ENCODE results near the gene COLQ.
"Not testable (repeated sequence)": the region's sequence is repeated elsewhere in the genome, so short reads cannot be mapped to it uniquely, and the experiment has no call there.

The COLQ gene

DNA sequence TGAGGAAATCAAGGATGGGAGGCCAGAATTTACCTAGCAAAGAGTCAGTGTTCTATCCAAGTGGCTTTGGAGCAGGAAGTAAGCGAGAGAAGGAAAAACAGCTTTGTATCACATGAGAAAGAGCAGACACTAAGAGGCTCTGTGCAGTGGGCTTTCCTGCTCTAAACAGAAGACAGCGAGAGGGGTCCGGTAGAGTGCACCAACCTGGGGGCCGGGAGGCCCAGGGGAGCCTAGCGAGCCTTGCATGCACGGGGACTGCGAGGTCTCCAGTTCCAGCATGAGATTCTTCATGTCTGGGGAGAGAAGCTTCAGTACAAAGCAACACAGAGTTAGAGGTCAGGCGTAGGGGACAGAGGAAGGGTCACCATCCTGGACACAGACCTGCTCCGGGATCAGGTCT lies 33.5 kb downstream of the COLQ start:
- no peaks in the 10 kb centered on the region for H3K4me1 ChIP-seq (ENCODE audit: insufficient read depth, low read length)
- no peaks in the 10 kb centered on the region for H3K27me3 ChIP-seq (ENCODE audit: insufficient read depth, low read length)
- H3K4me3 ChIP-seq (ENCODE audit: low read length): no peak overlapping the region
- H3K36me3 ChIP-seq (ENCODE audit: insufficient read depth, low read depth, low read length): no peaks in the 10 kb centered on the region
- H3K9me3 ChIP-seq (ENCODE audit: insufficient read depth, low read depth, low read length): no peaks in the 10 kb centered on the region
- H3K27ac ChIP-seq (ENCODE audit: low read length): no peak overlapping the region
- no peak overlapping the region for H3K9ac ChIP-seq (ENCODE audit: low read depth, low read length)

DNA sequence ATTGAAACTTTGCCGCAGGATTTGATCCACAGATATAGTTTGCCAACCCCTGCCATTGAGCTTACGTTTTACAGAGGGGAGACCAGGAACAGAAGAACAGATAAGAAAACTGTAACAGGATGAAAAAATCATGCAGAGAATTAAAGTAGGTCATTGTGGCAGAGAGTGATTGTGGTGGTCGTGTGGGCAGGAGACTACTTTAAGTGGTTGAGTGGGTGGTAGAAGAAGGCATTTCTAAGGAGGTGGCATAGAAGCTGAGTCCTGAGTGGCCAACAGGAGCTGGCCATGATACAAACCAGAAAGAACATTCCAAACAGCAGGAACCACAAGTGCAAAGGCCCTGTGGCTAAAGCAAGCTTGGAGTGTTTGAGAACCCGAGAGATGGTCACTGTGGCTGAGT lies 34.5 kb downstream of the COLQ start:
- no peak overlapping the region for H3K9ac ChIP-seq (ENCODE audit: low read depth, low read length)
- H3K4me1 ChIP-seq (ENCODE audit: insufficient read depth, low read length): no peaks in the 10 kb centered on the region
- no peaks in the 10 kb centered on the region for H3K36me3 ChIP-seq (ENCODE audit: insufficient read depth, low read depth, low read length)
- no peak overlapping the region for H3K4me3 ChIP-seq (ENCODE audit: low read length)
- no peaks in the 10 kb centered on the region for H3K9me3 ChIP-seq (ENCODE audit: insufficient read depth, low read depth, low read length)
- H3K27me3 ChIP-seq (ENCODE audit: insufficient read depth, low read length): no peaks in the 10 kb centered on the region
- H3K27ac ChIP-seq (ENCODE audit: low read length): no peak overlapping the region

DNA sequence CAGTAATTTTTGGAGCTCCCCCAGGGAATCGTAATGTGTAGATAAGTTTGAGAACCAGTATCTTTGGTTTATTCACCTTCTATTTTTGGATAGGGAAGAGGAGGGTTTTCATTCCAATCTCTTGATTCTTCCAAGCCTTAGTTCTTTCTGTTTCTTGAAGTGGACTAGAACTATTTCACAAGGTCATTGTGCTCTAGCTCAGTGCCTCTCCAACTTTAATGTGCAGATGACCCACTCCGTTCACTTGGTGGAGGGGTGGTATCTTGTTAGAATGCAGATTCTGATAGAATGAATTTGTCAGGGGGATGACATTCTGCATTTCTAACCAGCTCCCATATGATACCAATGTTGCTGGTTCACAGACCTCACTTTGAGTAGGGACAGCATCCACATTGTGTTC lies 35.5 kb downstream of the COLQ start:
- Histone ChIP-seq H3K27ac (ENCODE audit: low read length) (no peak overlapping the region), H3K4me1 (ENCODE audit: insufficient read depth, low read length) (no peaks in the 10 kb centered on the region), H3K36me3 (ENCODE audit: insufficient read depth, low read depth, low read length) (no peaks in the 10 kb centered on the region), H3K27me3 (ENCODE audit: insufficient read depth, low read length) (no peaks in the 10 kb centered on the region), H3K9me3 (ENCODE audit: insufficient read depth, low read depth, low read length) (no peaks in the 10 kb centered on the region), H3K4me3 (ENCODE audit: low read length) (no peak overlapping the region), H3K9ac (ENCODE audit: low read depth, low read length) (no peak overlapping the region)

DNA sequence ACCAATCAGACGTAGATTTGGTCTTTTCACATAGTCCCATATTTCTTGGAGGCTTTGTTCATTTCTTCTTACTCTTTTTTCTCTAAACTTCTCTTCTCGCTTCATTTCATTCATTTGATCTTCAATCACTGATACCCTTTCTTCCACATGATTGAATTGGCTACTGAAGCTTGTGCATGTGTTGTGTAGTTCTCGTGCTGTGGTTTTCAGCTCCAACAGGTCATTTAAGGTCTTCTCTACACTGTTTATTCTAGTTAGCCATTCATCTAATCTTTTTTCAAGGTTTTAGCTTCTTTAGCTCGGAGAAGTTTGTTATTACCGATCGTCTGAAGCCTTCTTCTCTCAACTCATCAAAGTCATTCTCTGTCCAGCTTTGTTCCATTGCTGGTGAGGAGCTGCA lies 37.0 kb downstream of the COLQ start:
- not testable (repeated sequence) for H3K4me3 ChIP-seq (ENCODE audit: low read length); H3K27me3 ChIP-seq (ENCODE audit: insufficient read depth, low read length); H3K9me3 ChIP-seq (ENCODE audit: insufficient read depth, low read depth, low read length); H3K4me1 ChIP-seq (ENCODE audit: insufficient read depth, low read length); H3K9ac ChIP-seq (ENCODE audit: low read depth, low read length); H3K27ac ChIP-seq (ENCODE audit: low read length); H3K36me3 ChIP-seq (ENCODE audit: insufficient read depth, low read depth, low read length)

DNA sequence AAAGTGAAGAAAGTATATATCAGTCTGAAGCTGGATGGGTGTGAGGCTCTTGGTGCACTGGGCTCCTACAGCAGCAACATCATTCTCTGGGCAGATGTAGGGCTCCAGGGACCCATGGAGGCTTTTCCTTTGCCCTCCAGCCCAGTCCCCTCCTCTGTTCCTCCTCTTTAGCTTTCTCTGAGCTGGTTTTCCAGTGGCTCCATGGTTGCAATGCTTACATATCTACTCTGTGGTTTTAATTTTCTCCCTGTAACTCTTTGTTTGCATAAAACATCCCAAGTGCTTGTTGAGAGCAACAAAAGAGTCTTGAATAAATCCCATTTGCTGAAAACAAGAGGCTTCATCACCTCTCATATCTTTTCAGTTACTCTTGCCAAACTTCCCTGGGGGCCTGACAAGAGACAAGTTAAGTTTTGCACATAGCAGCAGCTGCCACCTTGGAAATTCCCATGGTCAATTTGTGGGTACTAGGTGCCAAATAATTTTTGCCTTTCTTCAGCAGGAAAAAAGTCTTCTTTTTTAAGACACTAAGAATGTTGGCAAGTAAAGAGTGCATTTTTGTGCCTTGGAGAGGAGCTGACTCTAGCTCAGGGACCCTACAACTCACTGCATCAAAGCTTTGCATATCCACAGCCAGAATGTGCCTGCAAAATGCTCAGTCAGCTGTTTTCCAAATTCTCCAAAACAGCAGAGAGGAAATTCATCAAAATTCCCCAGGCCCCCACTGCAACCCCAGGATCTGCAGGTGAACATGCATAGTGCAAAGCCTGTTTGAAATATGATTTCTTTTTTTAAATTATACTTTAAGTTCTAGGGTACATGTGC lies 41.9 kb downstream of the COLQ start:
- no peaks in the 10 kb centered on the region for H3K9me3 ChIP-seq (ENCODE audit: insufficient read depth, low read depth, low read length)
- H3K4me1 ChIP-seq (ENCODE audit: insufficient read depth, low read length): no peaks in the 10 kb centered on the region
- H3K27ac ChIP-seq (ENCODE audit: low read length): no peak overlapping the region
- H3K9ac ChIP-seq (ENCODE audit: low read depth, low read length): no peak overlapping the region
- no peaks in the 10 kb centered on the region for H3K27me3 ChIP-seq (ENCODE audit: insufficient read depth, low read length)
- H3K36me3 ChIP-seq (ENCODE audit: insufficient read depth, low read depth, low read length): no peaks in the 10 kb centered on the region
- no peak overlapping the region for H3K4me3 ChIP-seq (ENCODE audit: low read length)

DNA sequence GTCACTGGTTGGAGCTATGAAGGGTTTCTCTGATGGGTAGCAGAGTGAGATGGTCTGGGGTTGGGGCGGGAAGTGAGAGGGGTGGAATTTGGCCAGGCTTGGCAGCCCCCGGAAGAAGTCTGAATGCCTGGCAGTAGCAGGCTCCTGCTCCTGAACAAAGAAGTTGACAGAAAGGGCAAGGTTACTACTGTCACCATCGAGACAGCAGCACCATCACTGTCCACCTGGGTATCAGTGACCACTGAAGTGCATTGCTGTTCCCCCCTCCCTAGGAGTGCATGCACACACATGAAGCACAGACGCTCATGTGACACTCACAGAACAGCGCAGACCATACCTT lies 42.9 kb downstream of the COLQ start:
- Histone ChIP-seq H3K36me3 (ENCODE audit: insufficient read depth, low read depth, low read length) (no peaks in the 10 kb centered on the region), H3K27ac (ENCODE audit: low read length) (no peak overlapping the region)

DNA sequence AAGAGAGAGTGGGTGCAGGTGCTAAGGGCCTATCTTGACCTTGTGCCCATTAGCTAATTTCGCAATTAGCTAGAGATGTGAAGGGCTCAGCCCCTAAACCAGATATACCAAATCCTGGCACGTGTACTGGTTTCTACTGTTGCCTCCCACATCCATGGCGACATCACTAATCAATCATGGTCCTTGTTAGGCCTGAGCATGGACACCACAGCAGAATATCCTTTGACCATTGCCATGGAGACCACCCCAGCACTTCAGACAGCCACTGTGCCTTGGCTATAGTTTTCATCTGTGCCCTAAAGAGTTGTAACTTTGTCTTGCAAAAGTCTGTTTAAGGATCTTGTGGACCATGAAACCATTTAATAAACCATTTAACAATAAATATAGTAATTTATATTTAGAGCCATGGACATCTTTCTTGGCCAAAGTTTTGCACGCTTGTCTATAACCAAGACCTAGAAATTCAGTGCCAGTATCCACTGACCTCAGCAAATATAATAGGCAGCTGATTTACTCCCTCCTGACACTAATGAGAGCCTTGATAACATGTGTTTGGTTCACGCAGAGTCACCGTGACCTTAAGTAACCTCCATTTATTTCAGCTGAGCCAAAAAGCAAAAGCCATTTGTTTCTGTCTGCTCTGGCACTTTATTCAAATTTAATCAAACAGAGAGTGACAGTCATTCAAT lies 43.4 kb downstream of the COLQ start:
- Histone ChIP-seq H3K4me1 (ENCODE audit: insufficient read depth, low read length) (no peaks in the 10 kb centered on the region; the same call in 1 of the 2 replicates), H3K27ac (ENCODE audit: low read length) (no peak overlapping the region), H3K36me3 (ENCODE audit: insufficient read depth, low read depth, low read length) (no peaks in the 10 kb centered on the region), H3K4me3 (ENCODE audit: low read length) (no peak overlapping the region), H3K9me3 (ENCODE audit: insufficient read depth, low read depth, low read length) (no peaks in the 10 kb centered on the region), H3K27me3 (ENCODE audit: insufficient read depth, low read length) (no peaks in the 10 kb centered on the region), H3K9ac (ENCODE audit: low read depth, low read length) (no peak overlapping the region)

More for the DNA sequence above, 42.9 kb downstream of the COLQ start:
- Histone ChIP-seq H3K4me3 (ENCODE audit: low read length) (no peak overlapping the region), H3K9me3 (ENCODE audit: insufficient read depth, low read depth, low read length) (no peaks in the 10 kb centered on the region), H3K27me3 (ENCODE audit: insufficient read depth, low read length) (no peaks in the 10 kb centered on the region), H3K9ac (ENCODE audit: low read depth, low read length) (no peak overlapping the region), H3K4me1 (ENCODE audit: insufficient read depth, low read length) (no peaks in the 10 kb centered on the region; the same call in 1 of the 2 replicates)

DNA sequence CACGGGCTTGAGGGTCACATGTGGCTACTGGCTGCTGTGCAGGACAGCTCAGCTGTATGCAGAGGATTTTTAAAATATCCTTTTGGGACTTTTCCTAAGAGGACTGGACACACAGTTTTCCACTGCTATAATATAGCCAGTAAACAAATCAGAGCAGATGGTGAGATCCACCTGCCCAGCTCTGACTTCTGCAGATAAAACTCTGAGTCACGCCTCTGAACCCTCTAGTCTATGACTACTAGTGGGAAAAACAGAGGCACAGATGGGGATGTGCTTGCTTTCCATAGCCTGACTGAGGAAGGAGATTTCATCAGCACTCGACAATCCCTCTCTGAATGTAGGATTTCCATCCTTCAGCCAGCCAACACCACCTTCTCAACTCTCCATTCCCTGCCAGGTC lies 45.1 kb downstream of the COLQ start:
- Histone ChIP-seq H3K27ac (ENCODE audit: low read length) (no peak overlapping the region), H3K4me1 (ENCODE audit: insufficient read depth, low read length) (no peaks in the 10 kb centered on the region; the same call in 1 of the 2 replicates), H3K27me3 (ENCODE audit: insufficient read depth, low read length) (no peaks in the 10 kb centered on the region), H3K9me3 (ENCODE audit: insufficient read depth, low read depth, low read length) (no peaks in the 10 kb centered on the region), H3K4me3 (ENCODE audit: low read length) (no peak overlapping the region), H3K36me3 (ENCODE audit: insufficient read depth, low read depth, low read length) (no peaks in the 10 kb centered on the region), H3K9ac (ENCODE audit: low read depth, low read length) (no peak overlapping the region)

DNA sequence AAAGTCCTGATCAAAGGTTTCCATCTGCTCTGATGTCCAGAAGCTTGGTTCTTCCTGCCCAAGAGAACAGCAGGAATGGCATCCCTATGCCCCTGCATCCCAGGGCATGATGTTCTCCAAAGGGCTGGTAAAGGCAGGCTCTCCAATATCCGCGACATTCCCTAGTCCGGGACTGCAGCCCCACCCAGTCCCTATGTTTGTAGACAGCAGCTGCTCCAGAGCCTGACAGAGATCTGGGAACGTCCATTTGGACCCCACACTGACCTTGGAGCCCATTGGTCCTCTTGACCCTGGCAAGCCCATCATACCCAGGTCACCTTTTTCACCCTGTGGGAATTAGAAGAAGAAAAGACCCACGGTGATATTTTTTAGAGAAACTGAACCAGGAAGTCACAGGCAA lies 46.3 kb downstream of the COLQ start:
- Histone ChIP-seq H3K9ac (ENCODE audit: low read depth, low read length) (no peak overlapping the region), H3K36me3 (ENCODE audit: insufficient read depth, low read depth, low read length) (no peaks in the 10 kb centered on the region), H3K9me3 (ENCODE audit: insufficient read depth, low read depth, low read length) (no peaks in the 10 kb centered on the region)

DNA sequence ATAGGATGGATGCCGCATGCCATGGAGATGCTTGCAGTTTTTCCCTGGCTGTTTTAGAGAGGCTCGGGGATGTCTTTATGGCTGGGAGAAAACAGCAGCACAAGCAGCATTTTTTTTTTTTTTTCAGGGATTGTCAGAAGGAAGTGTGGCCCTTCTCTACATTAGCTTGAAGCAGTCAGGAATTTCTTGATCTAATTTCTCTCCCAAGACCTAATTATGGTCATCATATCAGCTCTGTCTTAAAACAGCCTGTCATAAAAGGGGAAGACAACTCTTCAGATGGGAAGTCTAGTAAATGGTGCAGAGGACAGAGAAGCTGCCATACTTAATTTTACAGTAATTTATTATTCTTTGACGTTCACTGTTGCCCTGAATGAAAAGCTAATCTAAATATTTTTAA lies 49.6 kb downstream of the COLQ start:
- Histone ChIP-seq H3K4me1 (ENCODE audit: insufficient read depth, low read length) (no peaks in the 10 kb centered on the region; the same call in 1 of the 2 replicates), H3K4me3 (ENCODE audit: low read length) (no peak overlapping the region), H3K27ac (ENCODE audit: low read length) (no peak overlapping the region), H3K9ac (ENCODE audit: low read depth, low read length) (no peak overlapping the region), H3K27me3 (ENCODE audit: insufficient read depth, low read length) (no peaks in the 10 kb centered on the region), H3K9me3 (ENCODE audit: insufficient read depth, low read depth, low read length) (no peaks in the 10 kb centered on the region), H3K36me3 (ENCODE audit: insufficient read depth, low read depth, low read length) (no peaks in the 10 kb centered on the region)

More for the DNA sequence above, 46.3 kb downstream of the COLQ start:
- no peak overlapping the region for H3K4me3 ChIP-seq (ENCODE audit: low read length)
- H3K27me3 ChIP-seq (ENCODE audit: insufficient read depth, low read length): no peaks in the 10 kb centered on the region
- H3K27ac ChIP-seq (ENCODE audit: low read length): no peak overlapping the region
- H3K4me1 ChIP-seq (ENCODE audit: insufficient read depth, low read length): no peaks in the 10 kb centered on the region; the same call in 1 of the 2 replicates

DNA sequence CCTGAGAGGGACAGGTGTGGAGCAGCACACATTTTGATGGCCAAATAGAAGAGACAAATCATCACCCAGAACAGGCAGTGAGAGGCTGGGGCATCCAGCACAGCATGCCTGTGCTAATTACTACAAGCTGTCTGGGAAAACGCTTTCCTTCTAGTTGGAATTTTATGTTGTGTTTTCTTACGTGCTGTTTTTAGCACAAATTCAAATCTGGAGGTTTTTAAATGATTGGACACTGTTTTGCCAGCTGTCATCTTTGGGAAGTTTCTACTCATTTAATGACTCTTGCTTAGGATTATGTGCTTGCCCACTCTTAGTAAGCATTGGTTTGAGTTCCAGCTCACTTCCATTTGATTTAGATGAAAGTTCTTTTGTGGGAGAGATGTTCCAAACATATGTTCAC lies 50.7 kb downstream of the COLQ start:
- H3K4me1 ChIP-seq (ENCODE audit: insufficient read depth, low read length): no peaks in the 10 kb centered on the region; the same call in 1 of the 2 replicates
- no peaks in the 10 kb centered on the region for H3K9me3 ChIP-seq (ENCODE audit: insufficient read depth, low read depth, low read length)
- no peak overlapping the region for H3K9ac ChIP-seq (ENCODE audit: low read depth, low read length)

DNA sequence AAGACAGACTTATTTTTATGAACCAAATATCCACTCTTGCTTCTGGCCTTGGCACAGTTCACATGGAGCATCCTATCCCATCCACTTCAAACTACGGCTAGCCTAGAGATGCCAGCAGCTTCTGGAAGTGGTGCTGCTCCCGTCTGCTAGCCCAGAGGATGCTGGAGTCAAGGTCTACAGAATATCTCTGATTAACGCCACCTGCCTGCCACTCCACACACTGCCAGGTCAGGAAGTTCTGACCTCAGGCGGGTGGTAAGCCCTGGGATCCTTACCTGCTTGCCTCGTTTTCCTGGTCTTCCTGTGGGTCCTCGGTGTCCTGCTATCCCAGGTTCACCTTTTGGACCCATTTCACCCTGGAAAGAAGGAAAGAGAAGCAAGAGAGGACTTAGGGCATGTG lies 51.2 kb downstream of the COLQ start:
- Histone ChIP-seq H3K9me3 (ENCODE audit: insufficient read depth, low read depth, low read length) (no peaks in the 10 kb centered on the region), H3K9ac (ENCODE audit: low read depth, low read length) (no peak overlapping the region), H3K4me3 (ENCODE audit: low read length) (no peak overlapping the region), H3K27ac (ENCODE audit: low read length) (no peak overlapping the region), H3K36me3 (ENCODE audit: insufficient read depth, low read depth, low read length) (no peaks in the 10 kb centered on the region), H3K4me1 (ENCODE audit: insufficient read depth, low read length) (no peaks in the 10 kb centered on the region; the same call in 1 of the 2 replicates), H3K27me3 (ENCODE audit: insufficient read depth, low read length) (no peaks in the 10 kb centered on the region)

More for the DNA sequence above, 50.7 kb downstream of the COLQ start:
- Histone ChIP-seq H3K4me3 (ENCODE audit: low read length) (no peak overlapping the region), H3K27ac (ENCODE audit: low read length) (no peak overlapping the region), H3K27me3 (ENCODE audit: insufficient read depth, low read length) (no peaks in the 10 kb centered on the region), H3K36me3 (ENCODE audit: insufficient read depth, low read depth, low read length) (no peaks in the 10 kb centered on the region)

All from iPS-20b (cell line).